Activated naive CD8-positive, alpha-beta T cell treated with anti-CD3 and anti-CD28 coated beads, Interleukin-2, amount 10 ng/mL, durations not matched to agents 7 days and 5 days (primary cell): ENCODE data around the gene KLHDC7B. TPM values are rescaled to one million over a fixed set of nuclear protein-coding genes. Genes with fewer than 3 reads are reported as not detected.
"Not testable (repeated sequence)": the region's sequence is repeated elsewhere in the genome, so short reads cannot be mapped to it uniquely, and the experiment has no call there.

ENCODE experiments used
- ATAC-seq: fragments of 150-1000 bp; cut with Tn5 transposase; one replicate; pipeline ENCODE4 v1.10.0; 2021; ENCODE audit warnings: low read depth, moderate library complexity
- POLR2A ChIA-PET: fragments of 350-600 bp; sonication (Branson Sonifier 250); formaldehyde crosslinking; loops from one replicate; lab custom pipeline; 2021; ENCODE audit warnings: antibody characterized with exemption; lab: Charles Lee
- DNase-seq: peaks from one replicate; pipeline ENCODE4 v3.0.0; 2021
- H3K27ac Mint-ChIP-seq: one replicate; pipeline ENCODE4 v1.8.0; 2022; ENCODE audit warnings: mild to moderate bottlenecking, mixed read lengths
- H3K27me3 Mint-ChIP-seq: one replicate; pipeline ENCODE4 v1.8.0; 2022; ENCODE audit warnings: mild to moderate bottlenecking, moderate library complexity, mixed read lengths
- H3K36me3 Mint-ChIP-seq: one replicate; pipeline ENCODE4 v1.8.0; 2021; ENCODE audit warnings: mild to moderate bottlenecking, mixed read lengths
- H3K4me1 Mint-ChIP-seq: one replicate; pipeline ENCODE4 v1.8.0; 2021; ENCODE audit warnings: mixed read lengths
- H3K4me3 Mint-ChIP-seq: one replicate; pipeline ENCODE4 v1.8.0; 2022; ENCODE audit warnings: mild to moderate bottlenecking, moderate library complexity, mixed read lengths
- H3K9me3 Mint-ChIP-seq: one replicate; pipeline ENCODE4 v1.8.0; 2021; ENCODE audit warnings: mixed read lengths
- total RNA-seq, 2 experiments: library from RNA; stranded (reverse); gene quantifications; one replicate each; pipeline ENCODE4 v1.2.3, GENCODE V29; 2021

Gene KLHDC7B
- total RNA-seq, 2 experiments from 2014 or later: 18.8 to 21.9 TPM

DNA sequence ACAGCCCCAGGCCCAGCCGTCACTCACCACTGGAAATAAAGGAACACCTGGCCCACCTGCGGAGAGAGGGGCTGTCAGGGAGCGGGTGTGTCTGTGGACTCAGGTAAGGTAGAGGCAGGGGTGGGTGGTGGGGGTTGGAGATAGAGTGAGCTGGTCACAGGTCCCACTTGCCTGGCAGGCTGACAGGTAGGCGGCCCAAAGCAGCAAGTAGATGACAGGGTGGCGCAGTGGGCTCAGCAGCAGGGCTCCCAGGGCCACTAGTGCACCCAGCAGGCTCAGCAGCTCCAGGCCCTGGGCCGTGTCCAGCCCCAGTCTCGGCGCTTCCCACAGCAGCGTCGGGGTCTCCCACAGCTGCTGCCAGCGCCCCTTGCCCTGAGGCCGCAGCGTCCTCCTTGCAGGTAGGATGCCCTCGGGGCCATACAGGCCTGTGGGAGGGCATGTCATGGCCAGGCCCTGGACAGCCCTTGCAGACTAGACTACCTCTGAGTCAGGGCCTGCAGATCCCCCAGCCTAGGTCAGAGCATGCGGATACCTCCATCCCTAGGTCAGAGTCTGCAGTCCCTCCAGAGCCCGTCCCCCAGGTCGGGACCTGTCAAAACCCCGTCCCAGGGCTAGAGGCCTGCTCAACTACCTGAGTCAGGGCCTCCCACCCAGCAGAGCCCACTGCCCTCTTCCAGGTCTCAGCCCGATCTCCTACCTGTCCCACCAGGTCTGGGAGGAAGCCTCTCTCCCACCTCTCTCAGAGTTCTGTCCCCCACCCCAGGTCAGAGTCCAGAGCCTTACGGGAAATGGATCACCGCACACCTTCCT is 38.9 kb upstream of the KLHDC7B start:
- peak overlapping the region; percentile 97 for H3K4me3 Mint-ChIP-seq
- peak; percentile 4 for ATAC-seq
- H3K27me3 Mint-ChIP-seq: no peaks in the 10 kb centered on the region
- H3K9me3 Mint-ChIP-seq: no peaks in the 10 kb centered on the region
- POLR2A ChIA-PET: interaction anchor here (0.9 to 6.1 kb wide), 7 partner anchors 17 to 120 kb away, joined by 3 to 175 read pairs (median 12); partner anchors contain the start of genes SCO2 and TYMP
- peak overlapping the region; percentile 92 for H3K27ac Mint-ChIP-seq
- peaks cover 10% of the 10 kb centered on the region for H3K4me1 Mint-ChIP-seq
- no peaks in the 10 kb centered on the region for H3K36me3 Mint-ChIP-seq
- DNase-seq: no peak

DNA sequence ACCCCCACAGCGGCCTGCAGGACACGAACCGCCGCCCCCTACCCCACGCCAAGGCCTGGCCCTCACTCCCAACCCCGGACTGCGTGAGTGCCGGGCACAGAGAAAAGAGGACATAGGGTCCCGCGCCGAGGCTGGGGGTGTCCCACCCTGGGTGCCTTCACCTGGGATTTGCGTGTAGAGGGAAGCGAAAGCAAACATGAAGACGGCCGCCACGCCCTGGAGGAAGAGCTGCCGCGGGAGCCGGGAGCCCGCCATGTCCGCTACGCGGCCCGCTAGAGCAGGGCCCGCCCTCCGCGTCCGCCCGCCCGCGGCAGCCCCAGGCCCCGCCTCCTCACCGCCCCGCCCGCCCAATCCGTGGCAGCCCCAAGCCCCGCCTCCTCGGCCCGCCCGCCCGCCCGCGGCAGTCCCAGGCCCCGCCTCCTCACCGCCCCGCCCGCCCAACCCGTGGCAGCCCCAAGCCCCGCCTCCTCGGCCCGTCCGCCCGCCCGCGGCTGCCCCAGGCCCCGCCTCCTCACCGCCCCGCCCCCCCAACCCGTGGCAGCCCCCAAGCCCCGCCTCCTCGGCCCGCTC is 38.2 kb upstream of the KLHDC7B start, which contains the start of gene LMF2:
Gene LMF2, minus strand, starts transcription at position 282 of the 570 bp plus-strand sequence. Its CDS starts 27 bp downstream, at position 255.
- H3K4me1 Mint-ChIP-seq: peaks cover 14% of the 10 kb centered on the region

DNA sequence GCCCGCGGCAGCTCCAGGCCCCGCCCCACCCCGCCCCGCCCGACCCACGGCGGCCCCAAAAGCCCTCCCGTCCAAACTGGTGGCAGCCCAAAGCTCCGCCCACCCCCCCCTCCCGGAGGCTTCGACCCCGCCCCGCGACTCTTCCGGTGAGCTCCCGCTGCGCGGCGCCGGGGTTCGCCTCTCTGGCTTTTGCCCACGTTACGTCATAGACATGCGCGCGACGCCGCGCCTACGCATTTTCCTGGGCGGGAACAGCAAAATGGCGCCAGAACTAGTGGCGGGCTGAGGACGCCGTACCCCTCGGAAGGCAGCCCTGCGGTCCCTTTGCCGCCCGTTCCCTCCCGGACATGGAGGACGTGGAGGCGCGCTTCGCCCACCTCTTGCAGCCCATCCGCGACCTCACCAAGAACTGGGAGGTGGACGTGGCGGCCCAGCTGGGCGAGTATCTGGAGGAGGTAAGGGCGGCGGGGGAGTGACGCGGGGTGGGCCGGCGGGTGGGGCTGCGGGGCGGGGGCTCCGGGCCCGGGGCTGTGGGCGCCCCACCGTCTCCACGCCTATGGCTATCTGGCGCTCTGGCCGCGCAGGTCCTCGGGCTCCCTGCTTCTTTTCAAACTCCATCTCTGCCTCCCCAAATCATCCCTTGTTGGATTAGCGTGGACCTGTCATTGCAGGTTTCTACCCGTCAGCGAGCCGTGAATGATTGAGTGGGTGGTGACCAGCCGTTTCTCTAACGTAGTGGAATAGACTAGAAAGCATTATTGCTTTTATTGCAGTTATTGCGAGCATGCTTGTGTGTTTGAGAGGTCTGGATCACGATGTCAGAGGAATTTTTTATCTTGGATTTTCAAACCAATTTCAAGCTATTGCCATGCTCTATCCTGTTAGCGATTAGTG is 37.5 kb upstream of the KLHDC7B start, which contains the start of gene NCAPH2:
Gene NCAPH2, plus strand, starts transcription at position 234 of the 894 bp plus-strand sequence. Its CDS starts 114 bp downstream, at position 348.
- DNase-seq (peak; percentile 98), ATAC-seq (peak; percentile 72)
- H3K27ac Mint-ChIP-seq: peak within 1 kb of the TSS; percentile 92
- peak within 1 kb of the TSS; percentile 97 for H3K4me3 Mint-ChIP-seq
- H3K4me1 Mint-ChIP-seq: peaks cover 14% of the 10 kb centered on the region
- peaks cover 5% of the 10 kb centered on the region for H3K36me3 Mint-ChIP-seq
- POLR2A ChIA-PET: interaction anchor here (0.5 to 6.1 kb wide), 36 partner anchors 8 to 457 kb away, joined by 3 to 175 read pairs (median 4); partner anchors contain the start of genes ADM2, CHKB, HDAC10 and KLHDC7B
- no peaks in the 10 kb centered on the region for H3K27me3 Mint-ChIP-seq
- no peaks in the 10 kb centered on the region for H3K9me3 Mint-ChIP-seq

More for the DNA sequence above, 38.2 kb upstream of the KLHDC7B start, which contains the start of gene LMF2:
- H3K9me3 Mint-ChIP-seq: no peaks in the 10 kb centered on the region
- POLR2A ChIA-PET: interaction anchor here (0.5 to 6.1 kb wide), 34 partner anchors 9 to 456 kb away, joined by 3 to 175 read pairs (median 4); partner anchors contain the start of genes ADM2, CHKB, HDAC10 and KLHDC7B
- peaks cover 5% of the 10 kb centered on the region for H3K36me3 Mint-ChIP-seq
- ATAC-seq: peak; percentile 78
- H3K4me3 Mint-ChIP-seq: peak within 1 kb of the TSS; percentile 97
- DNase-seq: peak; percentile 96
- no peaks in the 10 kb centered on the region for H3K27me3 Mint-ChIP-seq
- H3K27ac Mint-ChIP-seq: peak within 1 kb of the TSS; percentile 92

DNA sequence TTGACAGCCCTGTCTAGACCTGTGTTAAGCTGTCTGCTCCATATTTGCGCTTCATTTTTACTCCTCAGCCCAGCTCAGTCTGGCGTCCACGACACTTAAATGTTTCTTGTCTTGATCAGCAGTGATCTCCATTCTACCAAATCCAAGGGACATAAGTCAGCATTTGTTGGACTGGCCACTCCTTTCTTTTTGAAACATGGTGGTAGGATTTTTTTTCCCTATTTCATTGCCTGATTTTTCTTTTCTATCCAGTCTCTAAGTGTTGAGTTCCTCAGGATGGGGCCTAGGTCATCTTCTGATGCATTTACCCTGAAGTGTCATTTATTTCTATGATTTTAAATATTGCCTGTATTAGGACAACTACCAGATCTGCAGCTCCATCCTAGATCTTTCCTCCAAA is 36.8 kb upstream of the KLHDC7B start:
- Mint-ChIP-seq H3K9me3 (no peaks in the 10 kb centered on the region), H3K27me3 (no peaks in the 10 kb centered on the region), H3K4me3 (peak overlapping the region; percentile 89), H3K36me3 (peaks cover 5% of the 10 kb centered on the region), H3K4me1 (peaks cover 14% of the 10 kb centered on the region), H3K27ac (peak overlapping the region; percentile 91)
- POLR2A ChIA-PET: interaction anchor here (1.0 to 6.1 kb wide), 13 partner anchors 9 to 318 kb away, joined by 3 to 175 read pairs (median 7); partner anchors contain the start of genes ADM2, HDAC10, SCO2 and SYCE3
- no peak for DNase-seq
- no peak for ATAC-seq

- peaks cover 10% of the 10 kb centered on the region for H3K36me3 Mint-ChIP-seq
- no peak overlapping the region for H3K4me3 Mint-ChIP-seq
- ATAC-seq (no peak), DNase-seq (no peak)
- no peaks in the 10 kb centered on the region for H3K9me3 Mint-ChIP-seq
- no peak overlapping the region for H3K27ac Mint-ChIP-seq
- peaks cover 22% of the 10 kb centered on the region for H3K4me1 Mint-ChIP-seq
- no peaks in the 10 kb centered on the region for H3K27me3 Mint-ChIP-seq
- POLR2A ChIA-PET: interaction anchor here (2.5 to 6.1 kb wide), 2 partner anchors 11 to 13 kb away, joined by 13 to 175 read pairs; partner anchors contain the start of gene SCO2
Observed at GRCh38 chr22:50513175-50513574, 32.5 kb upstream of the KLHDC7B start.

GRCh38 chr22:50516068-50516467 is 29.6 kb upstream of the KLHDC7B start:
- DNase-seq: no peak
- H3K27me3 Mint-ChIP-seq: no peaks in the 10 kb centered on the region
- H3K4me1 Mint-ChIP-seq: peaks cover 12% of the 10 kb centered on the region
- H3K36me3 Mint-ChIP-seq: peaks cover 17% of the 10 kb centered on the region
- H3K9me3 Mint-ChIP-seq: no peaks in the 10 kb centered on the region
- POLR2A ChIA-PET: interaction anchor here (1.0 kb wide), 1 partner anchor 8 kb away, joined by 3 read pairs; the partner anchor contains the start of genes LMF2 and NCAPH2
- ATAC-seq: no peak
- H3K4me3 Mint-ChIP-seq: no peak overlapping the region
- no peak overlapping the region for H3K27ac Mint-ChIP-seq

- Mint-ChIP-seq H3K27me3 (no peaks in the 10 kb centered on the region), H3K36me3 (peaks cover 18% of the 10 kb centered on the region), H3K4me3 (no peak overlapping the region), H3K9me3 (no peaks in the 10 kb centered on the region), H3K27ac (no peak overlapping the region), H3K4me1 (peaks cover 12% of the 10 kb centered on the region)
- no peak for ATAC-seq
- POLR2A ChIA-PET: interaction anchor here (1.0 to 1.6 kb wide), 3 partner anchors 9 kb away, joined by 3 to 7 read pairs (median 3); partner anchors contain the start of genes LMF2, NCAPH2 and SCO2
- DNase-seq: no peak
Observed at GRCh38 chr22:50516891-50517290, 28.8 kb upstream of the KLHDC7B start.

DNA sequence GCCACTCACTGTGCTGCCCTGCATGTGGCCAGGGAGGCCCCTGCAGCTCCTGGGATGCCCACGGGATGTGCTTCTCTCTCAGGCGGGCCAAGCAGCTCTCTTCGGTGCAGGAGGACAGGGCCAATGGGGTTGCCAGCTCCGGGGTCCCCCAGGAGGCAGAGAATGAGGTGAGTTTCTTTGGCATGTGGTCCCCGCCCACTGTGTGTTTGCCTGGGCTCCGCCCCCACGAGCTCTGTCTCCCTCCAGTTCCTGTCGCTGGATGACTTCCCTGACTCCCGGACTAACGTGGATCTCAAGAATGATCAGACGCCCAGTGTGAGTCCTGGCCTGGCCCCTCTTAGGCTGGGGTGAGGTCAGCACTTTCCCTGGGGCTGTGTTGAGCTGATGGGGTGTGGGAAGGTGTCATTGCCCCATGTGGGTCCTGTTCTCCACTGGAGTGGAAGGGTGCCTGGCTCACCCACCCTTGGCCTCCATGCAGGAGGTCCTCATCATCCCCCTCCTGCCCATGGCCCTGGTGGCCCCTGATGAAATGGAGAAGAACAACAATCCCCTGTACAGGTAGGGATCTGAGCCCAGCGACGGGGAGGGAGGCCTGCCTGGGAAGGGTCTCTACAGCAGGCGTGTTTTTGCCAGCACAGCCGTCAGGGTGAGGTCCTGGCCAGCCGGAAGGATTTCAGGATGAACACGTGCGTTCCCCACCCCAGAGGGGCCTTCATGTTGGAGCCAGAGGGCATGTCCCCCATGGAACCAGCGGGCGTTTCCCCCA is 28.0 kb upstream of the KLHDC7B start:
- Mint-ChIP-seq H3K27me3 (no peaks in the 10 kb centered on the region), H3K27ac (no peak overlapping the region), H3K9me3 (no peaks in the 10 kb centered on the region), H3K36me3 (peaks cover 13% of the 10 kb centered on the region), H3K4me3 (no peak overlapping the region), H3K4me1 (peaks cover 8% of the 10 kb centered on the region)
- POLR2A ChIA-PET: interaction anchor here (0.6 to 1.6 kb wide), 3 partner anchors 8 to 16 kb away, joined by 3 to 7 read pairs (median 4); partner anchors contain the start of genes LMF2, NCAPH2 and SCO2
- DNase-seq (no peak), ATAC-seq (no peak)

DNA sequence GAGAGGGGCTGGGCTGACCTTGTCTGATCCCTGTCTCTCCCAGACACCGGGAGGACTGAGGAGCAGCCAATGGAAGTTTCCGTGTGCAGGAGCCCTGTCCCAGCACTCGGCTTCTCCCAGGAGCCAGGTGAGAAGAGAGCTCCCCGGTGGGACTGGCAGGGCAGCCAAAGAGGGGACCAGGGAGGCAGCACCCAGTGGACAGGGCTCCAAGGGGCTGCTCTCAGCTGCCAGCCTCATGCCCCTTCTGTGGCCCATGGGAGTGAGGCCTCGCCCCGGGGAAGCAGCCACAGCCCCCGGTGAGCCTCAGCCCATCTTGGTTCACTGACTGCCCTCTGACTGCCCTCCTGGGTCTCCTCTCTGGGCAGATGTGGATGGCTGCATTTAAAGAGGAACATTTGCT is 27.1 kb upstream of the KLHDC7B start:
- no peaks in the 10 kb centered on the region for H3K9me3 Mint-ChIP-seq
- POLR2A ChIA-PET: interaction anchor here (1.3 kb wide), 1 partner anchor 11 kb away, joined by 7 read pairs; the partner anchor contains the start of genes LMF2 and NCAPH2

GRCh38 chr22:50519151-50519550 is 26.5 kb upstream of the KLHDC7B start:
- H3K4me1 Mint-ChIP-seq: peaks cover 10% of the 10 kb centered on the region
- H3K27me3 Mint-ChIP-seq: no peaks in the 10 kb centered on the region
- DNase-seq (no peak), ATAC-seq (no peak)
- POLR2A ChIA-PET: interaction anchor here (1.3 kb wide), 1 partner anchor 11 kb away, joined by 7 read pairs; the partner anchor contains the start of genes LMF2 and NCAPH2
- peaks cover 15% of the 10 kb centered on the region for H3K36me3 Mint-ChIP-seq
- H3K27ac Mint-ChIP-seq: no peak overlapping the region
- H3K4me3 Mint-ChIP-seq: no peak overlapping the region
- H3K9me3 Mint-ChIP-seq: no peaks in the 10 kb centered on the region

More for the DNA sequence above, 27.1 kb upstream of the KLHDC7B start:
- Mint-ChIP-seq H3K27me3 (no peaks in the 10 kb centered on the region), H3K4me1 (peaks cover 10% of the 10 kb centered on the region), H3K4me3 (no peak overlapping the region), H3K36me3 (peaks cover 15% of the 10 kb centered on the region), H3K27ac (no peak overlapping the region)
- ATAC-seq (no peak), DNase-seq (no peak)

DNA sequence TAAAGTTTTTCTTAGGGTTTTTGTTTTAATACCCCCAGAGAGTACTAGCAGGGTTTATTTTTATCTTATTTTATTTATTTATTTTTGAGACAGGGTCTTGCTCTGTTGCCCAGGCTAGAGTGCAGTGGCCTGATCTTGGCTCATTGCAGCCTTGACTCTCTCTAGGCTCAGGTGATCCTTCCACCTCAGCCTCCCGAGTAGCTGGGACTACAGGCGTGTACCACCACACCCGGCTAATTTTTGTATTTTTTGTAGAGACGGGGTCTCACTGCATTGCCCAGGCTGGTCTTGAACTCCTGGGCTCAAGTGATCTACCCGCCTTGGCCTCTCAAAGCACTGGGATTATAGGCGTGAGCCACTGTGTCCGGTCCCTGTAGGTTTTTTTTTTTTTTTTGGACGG is 25.5 kb upstream of the KLHDC7B start:
- DNase-seq, H3K4me3 Mint-ChIP-seq, ATAC-seq, H3K27me3 Mint-ChIP-seq, POLR2A ChIA-PET, H3K9me3 Mint-ChIP-seq, H3K27ac Mint-ChIP-seq: not testable (repeated sequence)
- H3K4me1 Mint-ChIP-seq: peaks cover 12% of the 10 kb centered on the region
- H3K36me3 Mint-ChIP-seq: peaks cover 16% of the 10 kb centered on the region
